ENCODE data around the gene OTOGL. TPM values are rescaled to one million over a fixed set of nuclear protein-coding genes. Genes with fewer than 3 reads are reported as not detected.
"Not testable (repeated sequence)": the region's sequence is repeated elsewhere in the genome, so short reads cannot be mapped to it uniquely, and the experiment has no call there.

Gene OTOGL
- total RNA-seq, 4 donors from 2014 or later: 0.72 to 1.2 (median 0.88) TPM

DNA sequence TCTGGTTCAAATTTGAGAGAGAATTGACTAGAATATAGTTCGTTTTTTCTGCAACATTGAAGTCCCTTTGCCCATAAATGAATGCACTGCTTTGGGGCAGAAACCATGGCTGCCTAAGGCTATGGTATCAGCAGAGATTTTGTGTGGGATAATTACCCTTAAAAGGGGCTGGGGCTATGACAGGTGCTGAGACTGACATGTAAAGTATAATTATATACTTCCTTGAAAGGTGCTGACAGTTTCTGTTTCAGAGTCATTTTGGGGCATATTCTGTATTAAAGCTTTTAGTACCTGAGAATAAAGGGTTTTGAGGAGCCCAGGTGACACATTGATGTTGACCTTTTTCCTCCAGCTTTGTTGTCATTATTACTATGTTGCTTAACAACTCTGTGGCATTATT lies 194.4 kb downstream of the OTOGL start:
- Histone ChIP-seq H3K9me3 (no peaks in the 10 kb centered on the region), H3K36me3 (no peaks in the 10 kb centered on the region), H3K4me1 (no peaks in the 10 kb centered on the region), H3K27ac (no peak overlapping the region), H3K27me3 (no peaks in the 10 kb centered on the region), H3K4me3 (no peak overlapping the region)
- TF ChIP-seq POLR2A (IDR thresholded peaks at IDR 0.05): no peak
- no peak for TF ChIP-seq POLR2AphosphoS5 (IDR thresholded peaks at IDR 0.05)
- TF ChIP-seq, protein P1, sequence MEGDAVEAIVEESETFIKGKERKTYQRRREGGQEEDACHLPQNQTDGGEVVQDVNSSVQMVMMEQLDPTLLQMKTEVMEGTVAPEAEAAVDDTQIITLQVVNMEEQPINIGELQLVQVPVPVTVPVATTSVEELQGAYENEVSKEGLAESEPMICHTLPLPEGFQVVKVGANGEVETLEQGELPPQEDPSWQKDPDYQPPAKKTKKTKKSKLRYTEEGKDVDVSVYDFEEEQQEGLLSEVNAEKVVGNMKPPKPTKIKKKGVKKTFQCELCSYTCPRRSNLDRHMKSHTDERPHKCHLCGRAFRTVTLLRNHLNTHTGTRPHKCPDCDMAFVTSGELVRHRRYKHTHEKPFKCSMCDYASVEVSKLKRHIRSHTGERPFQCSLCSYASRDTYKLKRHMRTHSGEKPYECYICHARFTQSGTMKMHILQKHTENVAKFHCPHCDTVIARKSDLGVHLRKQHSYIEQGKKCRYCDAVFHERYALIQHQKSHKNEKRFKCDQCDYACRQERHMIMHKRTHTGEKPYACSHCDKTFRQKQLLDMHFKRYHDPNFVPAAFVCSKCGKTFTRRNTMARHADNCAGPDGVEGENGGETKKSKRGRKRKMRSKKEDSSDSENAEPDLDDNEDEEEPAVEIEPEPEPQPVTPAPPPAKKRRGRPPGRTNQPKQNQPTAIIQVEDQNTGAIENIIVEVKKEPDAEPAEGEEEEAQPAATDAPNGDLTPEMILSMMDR (IDR thresholded peaks at IDR 0.05): no peak
- no peak for TF ChIP-seq EP300 (IDR thresholded peaks at IDR 0.05)
- no peak for DNase-seq (ENCODE audit: low spot score in 2 of 2)
- 41% methylated on average over 1 of the region's 1 CpG for WGBS

DNA sequence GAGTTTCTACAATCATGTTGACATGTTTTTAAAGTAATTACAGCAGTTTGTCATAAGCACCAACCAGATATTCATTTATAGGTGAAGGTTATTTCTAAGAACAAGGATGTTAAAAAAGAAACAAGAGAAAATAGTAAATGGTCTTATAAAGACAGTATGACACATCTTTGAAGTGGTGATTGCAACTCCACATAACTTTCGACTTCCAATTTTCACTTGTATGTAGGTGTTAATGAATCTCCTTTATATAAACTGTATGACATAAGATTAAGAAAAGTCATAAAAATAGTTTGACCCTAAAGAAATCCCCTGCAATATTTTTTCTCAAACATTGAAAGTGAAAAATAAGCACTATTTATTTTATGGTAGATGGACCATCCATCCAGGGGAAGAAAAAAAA lies 199.9 kb downstream of the OTOGL start:
- Histone ChIP-seq H3K36me3 (no peaks in the 10 kb centered on the region), H3K4me1 (no peaks in the 10 kb centered on the region), H3K27ac (no peak overlapping the region), H3K9me3 (no peaks in the 10 kb centered on the region), H3K4me3 (no peak overlapping the region), H3K27me3 (no peaks in the 10 kb centered on the region)
- DNase-seq (ENCODE audit: low spot score in 2 of 2): no peak
- TF ChIP-seq POLR2A (IDR thresholded peaks at IDR 0.05) (no peak), EP300 (IDR thresholded peaks at IDR 0.05) (no peak), POLR2AphosphoS5 (IDR thresholded peaks at IDR 0.05) (no peak)
- TF ChIP-seq, protein P1 (IDR thresholded peaks at IDR 0.05): no peak
- WGBS: 92% methylated on average over 1 of the region's 1 CpG

DNA sequence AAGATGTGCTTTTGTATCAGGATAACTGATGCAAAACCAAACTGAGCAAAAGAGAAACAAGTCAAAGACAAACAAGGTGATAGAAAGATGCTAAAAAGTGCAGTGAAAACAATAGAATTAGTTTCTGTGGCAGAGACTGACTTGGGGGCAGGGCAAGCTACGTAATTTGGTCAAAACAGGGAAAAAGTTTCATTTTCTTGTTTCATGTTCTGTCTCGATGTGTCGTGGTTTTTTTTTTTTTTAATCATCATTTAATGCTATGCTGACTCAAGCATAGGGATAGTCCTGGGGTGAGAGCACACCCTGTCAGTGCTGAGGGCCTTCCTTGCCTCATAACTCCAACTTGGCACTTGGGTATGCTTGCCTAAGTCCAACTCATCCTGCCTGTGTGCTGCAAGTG lies 200.6 kb downstream of the OTOGL start:
- no peak for TF ChIP-seq POLR2AphosphoS5 (IDR thresholded peaks at IDR 0.05)
- TF ChIP-seq, protein P1 (IDR thresholded peaks at IDR 0.05): no peak
- no peak for TF ChIP-seq EP300 (IDR thresholded peaks at IDR 0.05)
- no peak for TF ChIP-seq POLR2A (IDR thresholded peaks at IDR 0.05)
- WGBS: 81% methylated on average over 3 of the region's 3 CpGs
- no peak for DNase-seq (ENCODE audit: low spot score in 2 of 2)
- no peak overlapping the region for H3K27ac ChIP-seq
- no peaks in the 10 kb centered on the region for H3K36me3 ChIP-seq
- no peaks in the 10 kb centered on the region for H3K4me1 ChIP-seq
- no peaks in the 10 kb centered on the region for H3K27me3 ChIP-seq
- H3K9me3 ChIP-seq: no peaks in the 10 kb centered on the region
- H3K4me3 ChIP-seq: no peak overlapping the region

DNA sequence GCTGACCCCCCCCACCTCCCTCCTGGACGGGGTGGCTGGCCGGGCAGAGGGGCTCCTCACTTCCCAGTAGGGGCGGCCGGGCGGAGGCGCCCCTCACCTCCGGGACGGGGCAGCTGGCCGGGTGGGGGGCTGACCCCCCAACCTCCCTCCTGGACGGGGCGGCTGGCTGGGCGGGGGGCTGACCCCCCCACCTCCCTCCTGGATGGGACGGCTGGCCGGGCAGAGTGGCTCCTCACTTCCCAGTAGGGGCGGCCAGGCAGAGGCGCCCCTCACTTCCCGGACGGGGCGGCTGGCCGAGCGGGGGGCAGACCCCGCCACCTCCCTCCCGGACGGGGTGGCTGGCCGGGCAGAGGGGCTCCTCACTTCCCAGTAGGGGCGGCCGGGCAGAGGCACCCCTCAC lies 208.1 kb downstream of the OTOGL start:
- H3K36me3 ChIP-seq; H3K4me1 ChIP-seq; DNase-seq (ENCODE audit: low spot score in 2 of 2); H3K27me3 ChIP-seq; H3K9me3 ChIP-seq; H3K4me3 ChIP-seq; H3K27ac ChIP-seq: not testable (repeated sequence)
- WGBS: no CpG with 5 or more reads among the region's 27 CpGs

DNA sequence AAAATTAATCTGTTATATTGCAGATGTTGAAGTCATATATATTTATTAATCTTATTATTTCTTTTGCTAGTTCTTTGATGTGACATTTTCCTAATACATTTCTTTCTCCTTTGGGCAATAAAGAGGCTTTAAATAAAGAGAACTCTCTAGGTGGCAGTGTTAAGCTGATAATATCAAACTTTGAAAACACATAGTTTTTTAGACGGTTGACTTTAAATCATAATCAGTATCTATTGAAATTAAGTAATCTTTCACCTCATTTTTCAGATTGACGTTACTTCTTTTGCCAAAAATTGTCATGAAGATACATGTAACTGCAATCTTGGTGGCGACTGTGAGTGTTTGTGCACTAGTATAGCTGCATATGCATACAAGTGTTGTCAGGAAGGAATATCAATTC lies 213.9 kb downstream of the OTOGL start:
- no peaks in the 10 kb centered on the region for H3K27me3 ChIP-seq
- TF ChIP-seq, protein P1 (IDR thresholded peaks at IDR 0.05): no peak
- no peak for TF ChIP-seq POLR2AphosphoS5 (IDR thresholded peaks at IDR 0.05)
- TF ChIP-seq POLR2A (IDR thresholded peaks at IDR 0.05): no peak
- TF ChIP-seq EP300 (IDR thresholded peaks at IDR 0.05): no peak
- H3K4me3 ChIP-seq: no peak overlapping the region
- peaks cover 9% of the 10 kb centered on the region for H3K4me1 ChIP-seq
- no peak for DNase-seq (ENCODE audit: low spot score in 2 of 2)
- no peaks in the 10 kb centered on the region for H3K9me3 ChIP-seq
- H3K36me3 ChIP-seq: no peaks in the 10 kb centered on the region
- 41% methylated on average over 3 of the region's 3 CpGs for WGBS
- H3K27ac ChIP-seq: no peak overlapping the region

DNA sequence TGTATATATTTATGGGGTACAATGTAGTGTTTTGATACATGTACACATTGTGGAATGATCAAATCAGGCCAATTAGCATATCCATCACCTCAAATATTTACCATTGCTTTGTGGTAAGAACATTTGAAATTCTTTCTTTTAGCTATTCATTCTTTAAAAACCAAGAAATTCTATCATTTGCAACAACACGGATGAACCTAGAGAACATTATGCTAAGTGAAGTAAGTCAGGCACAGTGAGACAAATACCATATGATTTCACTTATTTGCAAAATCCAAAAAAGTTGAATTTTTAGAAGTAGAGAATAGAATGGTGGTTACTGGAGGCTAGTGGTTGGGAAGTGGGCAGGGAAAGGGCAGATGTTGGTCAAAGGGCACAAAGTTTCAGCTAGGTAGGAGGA lies 215.4 kb downstream of the OTOGL start:
- no peak overlapping the region for H3K4me3 ChIP-seq
- WGBS: 93% methylated on average over 1 of the region's 1 CpG

More for the DNA sequence above, 215.4 kb downstream of the OTOGL start:
- TF ChIP-seq EP300 (IDR thresholded peaks at IDR 0.05): no peak
- no peak for TF ChIP-seq POLR2AphosphoS5 (IDR thresholded peaks at IDR 0.05)
- no peak for TF ChIP-seq POLR2A (IDR thresholded peaks at IDR 0.05)
- TF ChIP-seq, protein P1 (IDR thresholded peaks at IDR 0.05): no peak
- no peaks in the 10 kb centered on the region for H3K9me3 ChIP-seq
- H3K27ac ChIP-seq: no peak overlapping the region
- DNase-seq (ENCODE audit: low spot score in 2 of 2): no peak
- no peaks in the 10 kb centered on the region for H3K27me3 ChIP-seq
- peaks cover 9% of the 10 kb centered on the region for H3K4me1 ChIP-seq
- H3K36me3 ChIP-seq: no peaks in the 10 kb centered on the region

All from suprapubic skin (tissue), 4 donors.